Mucosa of gallbladder (tissue), 1 donor: ENCODE results near the gene DOC2A. TPM values are rescaled to one million over a fixed set of nuclear protein-coding genes. Genes with fewer than 3 reads are reported as not detected.
"Not testable (repeated sequence)": the region's sequence is repeated elsewhere in the genome, so short reads cannot be mapped to it uniquely, and the experiment has no call there.

Experiments used
- DNase-seq: peaks from one replicate; pipeline ENCODE4 v3.0.0-alpha.2; 2020; ENCODE audit warnings: low spot score
- total RNA-seq: library from RNA; stranded (reverse); gene quantifications from one replicate; pipeline ENCODE4 v1.2.1, GENCODE V29; 2021
- donor health status: DM: no; HTN: no; CAD: no.

The DOC2A gene
- total RNA-seq, 1 donor from 2014 or later = 18.8 TPM

- DNase-seq = no peak
These were observed 17.0 kb upstream of the DOC2A start for GRCh38 chr16:30027588-30028437.

- DNase-seq = no peak
These were observed 15.6 kb upstream of the DOC2A start for GRCh38 chr16:30026449-30026848.

- DNase-seq = no peak
These were observed 14.7 kb upstream of the DOC2A start for GRCh38 chr16:30025574-30025973.

- DNase-seq = no peak
These were observed 14.3 kb upstream of the DOC2A start for GRCh38 chr16:30025156-30025555.

- DNase-seq = no peak
These were observed 13.6 kb upstream of the DOC2A start for GRCh38 chr16:30024451-30024850.

GRCh38 chr16:30023586-30023985 is 12.8 kb upstream of the DOC2A start:
- no peak for DNase-seq

GRCh38 chr16:30022887-30023286 is 12.1 kb upstream of the DOC2A start, which contains the start of gene C16orf92:
TSS of gene C16orf92 (plus strand) at chr16:30023198. CDS start at chr16:30023341, 143 bp downstream.
- DNase-seq = no peak

- DNase-seq = no peak
These were observed 7.9 kb upstream of the DOC2A start for GRCh38 chr16:30018731-30019158.

- not testable (repeated sequence) for DNase-seq
These were observed 7.1 kb upstream of the DOC2A start for GRCh38 chr16:30017937-30018336.

GRCh38 chr16:30017277-30017656 is 6.4 kb upstream of the DOC2A start:
- DNase-seq = no peak

- no peak for DNase-seq
These were observed 5.9 kb upstream of the DOC2A start for GRCh38 chr16:30016555-30017276.

GRCh38 chr16:30015450-30015849 is 4.6 kb upstream of the DOC2A start:
- not testable (repeated sequence) for DNase-seq

GRCh38 chr16:30012598-30012997 is 1.8 kb upstream of the DOC2A start:
- DNase-seq = not testable (repeated sequence)

- DNase-seq = no peak
These were observed 1.1 kb upstream of the DOC2A start for GRCh38 chr16:30011714-30012504.

GRCh38 chr16:30009990-30010843 is 610 bp downstream of the DOC2A start:
- no peak for DNase-seq

GRCh38 chr16:30009085-30009862 is 1.6 kb downstream of the DOC2A start:
- DNase-seq = no peak

- no peak for DNase-seq
These were observed 3.4 kb downstream of the DOC2A start for GRCh38 chr16:30007378-30007895.

- DNase-seq = no peak
These were observed 4.0 kb downstream of the DOC2A start for GRCh38 chr16:30006659-30007377.

- DNase-seq = no peak
These were observed 4.7 kb downstream of the DOC2A start for GRCh38 chr16:30006095-30006473.
